ENCODE results near the gene ZNF844.
"Not testable (repeated sequence)": the region's sequence is repeated elsewhere in the genome, so short reads cannot be mapped to it uniquely, and the experiment has no call there.

The ZNF844 gene

GRCh38 chr19:12064590-12065538 is at the start of gene ZNF844:
TSS of gene ZNF844 (plus strand) at chr19:12064731. CDS start at chr19:12064874, 143 bp downstream.
- peak; percentile 92 for DNase-seq

- DNase-seq: no peak
Observed at GRCh38 chr19:12015015-12015752, 49.3 kb upstream of the ZNF844 start.

- no peak for DNase-seq
Observed at GRCh38 chr19:12015753-12016116, 48.8 kb upstream of the ZNF844 start.

- no peak for DNase-seq
Observed at GRCh38 chr19:12034198-12034597, 30.3 kb upstream of the ZNF844 start.

GRCh38 chr19:12034620-12035019 is 29.9 kb upstream of the ZNF844 start:
- DNase-seq: no peak

- DNase-seq: peak; percentile 85
Observed at GRCh38 chr19:12035220-12036172, 29.0 kb upstream of the ZNF844 start, which contains the start of gene ZNF433. TSS of gene ZNF433 (minus strand) at chr19:12035679. CDS start at chr19:12035539, 140 bp downstream.

GRCh38 chr19:12042893-12043292 is 21.6 kb upstream of the ZNF844 start:
- DNase-seq: no peak

GRCh38 chr19:12043752-12044422 is 20.6 kb upstream of the ZNF844 start:
- no peak for DNase-seq

- no peak for DNase-seq
Observed at GRCh38 chr19:12047868-12048267, 16.7 kb upstream of the ZNF844 start.

GRCh38 chr19:12052091-12052496 is 12.4 kb upstream of the ZNF844 start:
- DNase-seq: no peak

- peak; percentile 77 for DNase-seq
Observed at GRCh38 chr19:12052497-12053169, 11.9 kb upstream of the ZNF844 start, which contains the start of gene ZNF878. TSS of gene ZNF878 (minus strand) at chr19:12052961. CDS start at chr19:12052801, 160 bp downstream.

- no peak for DNase-seq
Observed at GRCh38 chr19:12055784-12056183, 8.7 kb upstream of the ZNF844 start.

- DNase-seq: no peak
Observed at GRCh38 chr19:12075538-12076139, 11.1 kb downstream of the ZNF844 start.

- not testable (repeated sequence) for DNase-seq
Observed at GRCh38 chr19:12076331-12076730, 11.8 kb downstream of the ZNF844 start.

GRCh38 chr19:12077375-12077774 is 12.8 kb downstream of the ZNF844 start:
- DNase-seq: no peak

GRCh38 chr19:12083336-12083735 is 18.8 kb downstream of the ZNF844 start:
- not testable (repeated sequence) for DNase-seq

GRCh38 chr19:12085074-12085818 is 20.7 kb downstream of the ZNF844 start:
- no peak for DNase-seq

- peak; percentile 64 for DNase-seq
Observed at GRCh38 chr19:12090807-12091206, 26.3 kb downstream of the ZNF844 start.

GRCh38 chr19:12092065-12092867 is 27.7 kb downstream of the ZNF844 start:
- peak; percentile 85 for DNase-seq

All from inflammatory macrophage treated with lipopolysaccharide for 4 hours (primary cell).